HepG2 (cell line): ENCODE measurements around the gene CAMTA1. TPM values are rescaled to one million over a fixed set of nuclear protein-coding genes. Genes with fewer than 3 reads are reported as not detected.

Experiments
- ATAC-seq: fragments of 200-7000 bp; cut with Tn5 transposase; 3 replicates; pipeline ENCODE4 v1.9.1; 2020; ENCODE audit warnings: mild to moderate bottlenecking, moderate library complexity
- BruUV-seq: library from RNA; stranded (reverse); fragments of 400-500 nt; replicated peaks from 2 replicates; lab custom pipeline; 2021; lab: Mats Ljungman, UMichigan
- CTCF ChIA-PET: fragments of 300-600 bp; formaldehyde crosslinking; extraction: SDS; loops from one replicate; lab custom pipeline; 2021; ENCODE audit warnings: low total read pairs, inconsistent platforms, low intra/inter-chr PET ratio; lab: Yijun Ruan, JAX
- POLR2A ChIA-PET: fragments of 350-600 bp; sonication (Branson Sonifier 250); formaldehyde crosslinking; loops from one replicate; lab custom pipeline; 2020; ENCODE audit warnings: antibody characterized with exemption, inconsistent platforms; lab: Yijun Ruan, JAX
- DNase-seq: peaks from one replicate; pipeline ENCODE4 v3.0.0-alpha.2; 2015; ENCODE audit warnings: low spot score
- FAIRE-seq: peaks from 3 replicates; lab custom pipeline; 2011; peaks lifted over from hg19 to GRCh38; lab: Jason Lieb, UNC
- H2AFZ ChIP-seq: one replicate; pipeline ENCODE4 v1.6.1; 2011; ENCODE audit warnings: low read length, inconsistent platforms
- H3K27ac ChIP-seq: fragments of 300-600 bp; 3 replicates; pipeline ENCODE4 v1.8.0; 2011; ENCODE audit warnings: mixed run types, mild to moderate bottlenecking, mixed read lengths, low read length, inconsistent platforms; ENCODE audit not compliant: insufficient read depth; ENCODE audit errors: extremely low read length
- H3K27me3 ChIP-seq, 2 experiments: fragments of 200-600 bp in 1 of 2; 2 replicates in 1 of 2; 3 replicates in 1 of 2; pipeline versions ENCODE4 v1.6.0 to v1.8.0; 2011; ENCODE audit warnings: low read length in 2 of 2, mild to moderate bottlenecking in 2 of 2, moderate library complexity in 2 of 2, inconsistent platforms in 1 of 2; ENCODE audit not compliant: insufficient read depth in 2 of 2, control insufficient read depth in 1 of 2
- H3K36me3 ChIP-seq, 2 experiments: fragments of 200-600 bp in 1 of 2; replicated peaks in 1 of 2; 2 replicates in 1 of 2; 3 replicates in 1 of 2; pipeline versions ENCODE4 v1.5.1 to v1.8.0; 2011; ENCODE audit warnings: low read length in 2 of 2, inconsistent platforms in 1 of 2; ENCODE audit not compliant: insufficient read depth in 2 of 2, control insufficient read depth in 1 of 2
- H3K4me1 ChIP-seq: 2 replicates; pipeline ENCODE4 v1.5.1; 2012; ENCODE audit warnings: low read length, inconsistent platforms; ENCODE audit not compliant: insufficient read depth
- H3K4me2 ChIP-seq: 2 replicates; pipeline ENCODE4 v1.6.0; 2011; ENCODE audit warnings: low read depth, low read length, inconsistent platforms
- H3K4me3 ChIP-seq, 3 experiments: fragments of 200-600 bp in 1 of 3; sonication (generic), shearing (Covaris generic) in 1 of 3; replicated peaks in 1 of 3; 2 replicates each; pipeline ENCODE4 v1.5.1; 2011 to 2016; ENCODE audit warnings: low read length in 3 of 3, inconsistent platforms in 2 of 3, low read depth in 2 of 3, mild to moderate bottlenecking in 2 of 3, control low read depth in 1 of 3, mixed read lengths in 1 of 3; ENCODE audit not compliant: insufficient read depth in 1 of 3
- H3K79me2 ChIP-seq: one replicate; pipeline ENCODE4 v1.6.1; 2011; ENCODE audit warnings: low read length, inconsistent platforms; ENCODE audit not compliant: insufficient read depth
- H3K9ac ChIP-seq: 2 replicates; pipeline ENCODE4 v1.6.0; 2011; ENCODE audit warnings: mild to moderate bottlenecking, low read depth, low read length, inconsistent platforms; ENCODE audit not compliant: insufficient read depth
- H3K9me3 ChIP-seq: 2 replicates; pipeline ENCODE4 v1.5.1; 2012; ENCODE audit warnings: mild to moderate bottlenecking, low read length
- H4K20me1 ChIP-seq: 2 replicates; pipeline ENCODE4 v1.6.0; 2011; ENCODE audit warnings: inconsistent platforms, mild to moderate bottlenecking, low read length, moderate library complexity; ENCODE audit not compliant: insufficient read depth
- FOSL2 ChIP-seq: sonication (generic); formaldehyde crosslinking; IDR thresholded peaks from 2 replicates; pipeline ENCODE4 v1.4.0; 2020; ENCODE audit warnings: missing genetic modification reagents
- NAIF1 ChIP-seq: sonication (generic); formaldehyde crosslinking; IDR thresholded peaks from 2 replicates; pipeline ENCODE4 v1.5.0; 2020; ENCODE audit warnings: mild to moderate bottlenecking, missing genetic modification reagents, borderline replicate concordance
- NONO ChIP-seq, 2 experiments: fragments of 450-650 bp in 1 of 2; sonication (generic) in 1 of 2; formaldehyde crosslinking in 1 of 2; IDR thresholded peaks in 1 of 2; conservative IDR thresholded peaks in 1 of 2; 2 replicates each; pipeline versions ENCODE4 v1.6.1 to v1.8.0; 2017 to 2022; ENCODE audit warnings: mild to moderate bottlenecking in 1 of 2, missing genetic modification reagents in 1 of 2, moderate library complexity in 1 of 2
- TBP ChIP-seq: sonication (generic); formaldehyde crosslinking; IDR thresholded peaks from 2 replicates; pipeline ENCODE4 v1.5.0; 2020; ENCODE audit warnings: missing genetic modification reagents
- ZNF180 ChIP-seq: sonication (generic); formaldehyde crosslinking; IDR thresholded peaks from 2 replicates; pipeline ENCODE4 v1.4.0; 2020; ENCODE audit warnings: low read depth, missing genetic modification reagents, borderline replicate concordance
- ZNF569 ChIP-seq: sonication (generic); formaldehyde crosslinking; IDR thresholded peaks from 2 replicates; pipeline ENCODE4 v1.5.0; 2020; ENCODE audit warnings: mild to moderate bottlenecking, missing genetic modification reagents, moderate library complexity, borderline replicate concordance
- ZSCAN9 ChIP-seq: IDR thresholded peaks from 2 replicates; pipeline ENCODE4 v1.6.1; 2016; ENCODE audit warnings: borderline replicate concordance
- WGBS: methylation state at CpG from one replicate; pipeline ENCODE4 v1.1.6; 2017; ENCODE audit warnings: low lambda C conversion rate; 5-methylcytosine and 5-hydroxymethylcytosine counted together
- in situ Hi-C: cut with HindIII; loops from 2 replicates; pipeline ENCODE4 v1.10.0; 2017; ENCODE audit warnings: low pct_unique_long_range_greater_than_20kb; ENCODE audit not compliant: extremely low pct_ligation_motif_present
- intact Hi-C: fragments of 100-400 bp; cut with micrococcal nuclease; formaldehyde crosslinking; loops from one replicate; pipeline ENCODE4 v1.10.0; 2022; ENCODE audit not compliant: unreplicated experiment
- polyA plus RNA-seq, 8 experiments: library from polyadenylated mRNA; depleted of rRNA in 3 of 8; stranded (reverse) in 7 of 8; unstranded in 1 of 8; fragments of >200 nt; fragmentation: Illumina TruSeq in 4 of 8; extraction: Trizol in 4 of 8; gene quantifications; 2 replicates each; pipeline versions ENCODE4 v1.2.1 to v1.2.3, GENCODE V29; 2011 to 2016; ENCODE audit warnings: low read depth in 4 of 8, missing spikeins in 1 of 8, mixed read lengths in 1 of 8; ENCODE audit not compliant: insufficient read depth in 1 of 8
- total RNA-seq, 5 experiments: library from RNA; depleted of rRNA; stranded (reverse); fragments of >200 nt; fragmentation: Illumina TruSeq; extraction: Trizol; gene quantifications; 2 replicates each; pipeline ENCODE4 v1.2.3, GENCODE V29; 2016; ENCODE audit warnings: low read depth in 1 of 5
- TF ChIP-seq, protein P1 (sequence below): sonication (generic); formaldehyde crosslinking; IDR thresholded peaks from 2 replicates; pipeline ENCODE4 v1.4.0; 2020; ENCODE audit warnings: mild to moderate bottlenecking, missing genetic modification reagents
- TF ChIP-seq, protein P2 (sequence below): sonication (generic); formaldehyde crosslinking; IDR thresholded peaks from 2 replicates; pipeline ENCODE4 v1.4.0; 2020; ENCODE audit warnings: missing genetic modification reagents
- TF ChIP-seq, protein P3 (sequence below), 2 experiments: sonication (generic) in 1 of 2; formaldehyde crosslinking in 1 of 2; IDR thresholded peaks; 2 replicates each; pipeline versions ENCODE4 v1.5.1 to v1.6.1; 2011 to 2020; ENCODE audit warnings: borderline replicate concordance in 1 of 2, low read depth in 1 of 2, low read length in 1 of 2, mild to moderate bottlenecking in 1 of 2, missing genetic modification reagents in 1 of 2, moderate library complexity in 1 of 2

Gene CAMTA1
- total and polyA plus RNA-seq, 2 of the 13 experiments (the other 11 are each of a cell fraction or from before 2014, with no cell fraction given), result 25.0 to 36.4 TPM

DNA sequence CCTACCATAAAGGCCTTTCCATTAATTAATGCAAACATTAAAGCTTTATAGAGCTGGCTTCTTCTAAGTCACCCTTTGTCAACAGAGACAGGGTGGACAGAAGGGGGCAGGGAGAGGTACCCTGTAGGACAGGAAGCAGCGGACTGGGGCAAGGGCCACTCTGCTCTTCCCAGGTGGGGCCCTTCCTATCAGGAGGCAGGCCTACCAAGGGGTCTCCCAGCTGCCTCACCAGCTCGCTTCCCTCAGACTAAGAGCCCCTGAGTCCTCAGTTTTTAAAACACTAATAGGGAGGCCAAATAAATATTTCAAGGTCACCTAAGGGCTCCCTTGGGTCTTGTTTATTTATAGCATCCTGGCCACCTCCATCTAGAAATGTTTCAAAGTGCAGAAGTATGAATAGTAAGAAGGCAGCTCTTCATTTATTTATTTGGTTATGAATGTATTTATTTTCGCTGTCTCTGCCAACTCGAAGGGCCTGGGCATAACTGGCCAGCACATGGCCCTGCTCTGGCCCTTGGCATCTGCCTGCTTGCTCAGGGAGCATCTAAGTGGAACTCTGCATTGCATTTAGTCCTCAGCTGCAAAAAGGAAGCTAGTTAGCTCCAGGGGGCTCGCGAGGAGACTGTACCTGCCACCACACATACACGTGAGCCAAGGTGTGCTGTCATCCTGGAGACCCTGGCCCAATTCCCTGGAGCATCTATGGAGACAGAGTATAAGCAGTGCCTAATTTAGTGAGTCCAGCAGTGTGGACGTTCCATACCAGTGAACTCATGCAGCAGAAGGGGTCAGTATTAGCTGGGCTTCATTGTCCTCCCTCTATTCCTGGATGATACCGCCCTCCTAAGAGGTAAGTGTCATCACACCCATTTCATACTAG, 590.8 kb downstream of the CAMTA1 start (continued):
- no peak for TF ChIP-seq TBP (CRISPR knock-in tag)
- TF ChIP-seq, protein P1, sequence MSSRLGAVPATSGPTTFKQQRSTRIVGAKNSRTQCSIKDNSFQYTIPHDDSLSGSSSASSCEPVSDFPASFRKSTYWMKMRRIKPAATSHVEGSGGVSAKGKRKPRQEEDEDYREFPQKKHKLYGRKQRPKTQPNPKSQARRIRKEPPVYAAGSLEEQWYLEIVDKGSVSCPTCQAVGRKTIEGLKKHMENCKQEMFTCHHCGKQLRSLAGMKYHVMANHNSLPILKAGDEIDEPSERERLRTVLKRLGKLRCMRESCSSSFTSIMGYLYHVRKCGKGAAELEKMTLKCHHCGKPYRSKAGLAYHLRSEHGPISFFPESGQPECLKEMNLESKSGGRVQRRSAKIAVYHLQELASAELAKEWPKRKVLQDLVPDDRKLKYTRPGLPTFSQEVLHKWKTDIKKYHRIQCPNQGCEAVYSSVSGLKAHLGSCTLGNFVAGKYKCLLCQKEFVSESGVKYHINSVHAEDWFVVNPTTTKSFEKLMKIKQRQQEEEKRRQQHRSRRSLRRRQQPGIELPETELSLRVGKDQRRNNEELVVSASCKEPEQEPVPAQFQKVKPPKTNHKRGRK (CRISPR knock-in tag), result no peak
- TF ChIP-seq, protein P2, sequence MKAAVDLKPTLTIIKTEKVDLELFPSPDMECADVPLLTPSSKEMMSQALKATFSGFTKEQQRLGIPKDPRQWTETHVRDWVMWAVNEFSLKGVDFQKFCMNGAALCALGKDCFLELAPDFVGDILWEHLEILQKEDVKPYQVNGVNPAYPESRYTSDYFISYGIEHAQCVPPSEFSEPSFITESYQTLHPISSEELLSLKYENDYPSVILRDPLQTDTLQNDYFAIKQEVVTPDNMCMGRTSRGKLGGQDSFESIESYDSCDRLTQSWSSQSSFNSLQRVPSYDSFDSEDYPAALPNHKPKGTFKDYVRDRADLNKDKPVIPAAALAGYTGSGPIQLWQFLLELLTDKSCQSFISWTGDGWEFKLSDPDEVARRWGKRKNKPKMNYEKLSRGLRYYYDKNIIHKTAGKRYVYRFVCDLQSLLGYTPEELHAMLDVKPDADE (CRISPR knock-in tag), result no peak
- TF ChIP-seq, all 625 proteins: peak for 0

DNA sequence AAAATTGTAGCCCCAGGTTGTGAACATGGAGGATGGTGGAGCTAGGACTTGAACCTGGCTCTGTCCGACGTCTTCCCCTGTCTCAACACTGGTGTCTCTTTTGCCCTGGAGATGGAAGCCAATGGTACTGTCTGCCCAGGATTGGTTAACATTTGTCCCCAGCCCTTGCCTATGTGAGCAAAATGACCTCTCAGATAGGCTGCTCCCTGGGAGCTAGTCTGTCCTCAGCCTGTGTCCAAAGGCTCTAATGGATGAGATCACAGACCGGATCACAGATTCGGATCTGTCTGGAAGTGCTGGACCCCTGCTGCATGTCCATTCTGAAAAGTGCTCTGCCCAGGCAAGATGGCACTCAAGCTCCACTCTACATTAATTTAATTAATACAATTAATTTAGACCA, 591.4 kb downstream of the CAMTA1 start:
- intact Hi-C loops, result no loop called here
- no TSS peak for BruUV-seq
- FAIRE-seq, result no peak
- Histone ChIP-seq H2AFZ (no peak overlapping the region), H3K27ac (no peak overlapping the region), H4K20me1 (no peaks in the 10 kb centered on the region), H3K4me3 (no peak overlapping the region), H3K9ac (no peak overlapping the region), H3K27me3 (peaks cover 4 to 23% of the 10 kb centered on the region in 2 experiments; a peak in 4 of 5 replicates), H3K36me3 (no peaks in the 10 kb centered on the region), H3K4me1 (no peaks in the 10 kb centered on the region), H3K4me2 (no peak overlapping the region), H3K9me3 (no peaks in the 10 kb centered on the region), H3K79me2 (no peaks in the 10 kb centered on the region)
- ATAC-seq, result no peak
- in situ Hi-C loops, result no loop called here
- no peak for DNase-seq
- WGBS, result 23% methylated on average over 4 of the region's 4 CpGs
- ChIA-PET CTCF (no interaction called here), POLR2A (no interaction called here)
- no peak for TF ChIP-seq ZNF180 (CRISPR knock-in tag)
- TF ChIP-seq ZSCAN9 (CRISPR knock-in tag), result no peak
- TF ChIP-seq NONO (IDR thresholded peaks at IDR 0.05), result no peak
- TF ChIP-seq NONO (CRISPR knock-in tag; conservative IDR thresholded peaks at IDR 0.05), result no peak
- no peak for TF ChIP-seq ZNF569 (CRISPR knock-in tag)
- no peak for TF ChIP-seq NAIF1 (CRISPR knock-in tag)
- no peak for TF ChIP-seq FOSL2 (CRISPR knock-in tag)
- TF ChIP-seq, protein P3, sequence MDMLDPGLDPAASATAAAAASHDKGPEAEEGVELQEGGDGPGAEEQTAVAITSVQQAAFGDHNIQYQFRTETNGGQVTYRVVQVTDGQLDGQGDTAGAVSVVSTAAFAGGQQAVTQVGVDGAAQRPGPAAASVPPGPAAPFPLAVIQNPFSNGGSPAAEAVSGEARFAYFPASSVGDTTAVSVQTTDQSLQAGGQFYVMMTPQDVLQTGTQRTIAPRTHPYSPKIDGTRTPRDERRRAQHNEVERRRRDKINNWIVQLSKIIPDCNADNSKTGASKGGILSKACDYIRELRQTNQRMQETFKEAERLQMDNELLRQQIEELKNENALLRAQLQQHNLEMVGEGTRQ (IDR thresholded peaks at IDR 0.05; ENCODE audit: low read depth, low read length), result no peak
- TF ChIP-seq, protein P3 (CRISPR knock-in tag; IDR thresholded peaks at IDR 0.05; ENCODE audit: borderline replicate concordance), result no peak
